Activated CD8-positive, alpha-beta memory T cell treated with anti-CD3 and anti-CD28 coated beads, Interleukin-2, amount 50 U/mL, for 1 hour (primary cell): ENCODE data around the gene TACC2.
"Not testable (repeated sequence)": the region's sequence is repeated elsewhere in the genome, so short reads cannot be mapped to it uniquely, and the experiment has no call there.

Source experiments
- DNase-seq: peaks from one replicate; pipeline ENCODE4 v3.0.0-alpha.2; 2020; ENCODE audit errors: extremely low read depth

TACC2 gene, protein sequence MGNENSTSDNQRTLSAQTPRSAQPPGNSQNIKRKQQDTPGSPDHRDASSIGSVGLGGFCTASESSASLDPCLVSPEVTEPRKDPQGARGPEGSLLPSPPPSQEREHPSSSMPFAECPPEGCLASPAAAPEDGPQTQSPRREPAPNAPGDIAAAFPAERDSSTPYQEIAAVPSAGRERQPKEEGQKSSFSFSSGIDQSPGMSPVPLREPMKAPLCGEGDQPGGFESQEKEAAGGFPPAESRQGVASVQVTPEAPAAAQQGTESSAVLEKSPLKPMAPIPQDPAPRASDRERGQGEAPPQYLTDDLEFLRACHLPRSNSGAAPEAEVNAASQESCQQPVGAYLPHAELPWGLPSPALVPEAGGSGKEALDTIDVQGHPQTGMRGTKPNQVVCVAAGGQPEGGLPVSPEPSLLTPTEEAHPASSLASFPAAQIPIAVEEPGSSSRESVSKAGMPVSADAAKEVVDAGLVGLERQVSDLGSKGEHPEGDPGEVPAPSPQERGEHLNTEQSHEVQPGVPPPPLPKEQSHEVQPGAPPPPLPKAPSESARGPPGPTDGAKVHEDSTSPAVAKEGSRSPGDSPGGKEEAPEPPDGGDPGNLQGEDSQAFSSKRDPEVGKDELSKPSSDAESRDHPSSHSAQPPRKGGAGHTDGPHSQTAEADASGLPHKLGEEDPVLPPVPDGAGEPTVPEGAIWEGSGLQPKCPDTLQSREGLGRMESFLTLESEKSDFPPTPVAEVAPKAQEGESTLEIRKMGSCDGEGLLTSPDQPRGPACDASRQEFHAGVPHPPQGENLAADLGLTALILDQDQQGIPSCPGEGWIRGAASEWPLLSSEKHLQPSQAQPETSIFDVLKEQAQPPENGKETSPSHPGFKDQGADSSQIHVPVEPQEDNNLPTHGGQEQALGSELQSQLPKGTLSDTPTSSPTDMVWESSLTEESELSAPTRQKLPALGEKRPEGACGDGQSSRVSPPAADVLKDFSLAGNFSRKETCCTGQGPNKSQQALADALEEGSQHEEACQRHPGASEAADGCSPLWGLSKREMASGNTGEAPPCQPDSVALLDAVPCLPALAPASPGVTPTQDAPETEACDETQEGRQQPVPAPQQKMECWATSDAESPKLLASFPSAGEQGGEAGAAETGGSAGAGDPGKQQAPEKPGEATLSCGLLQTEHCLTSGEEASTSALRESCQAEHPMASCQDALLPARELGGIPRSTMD (N-terminal part only)

DNA sequence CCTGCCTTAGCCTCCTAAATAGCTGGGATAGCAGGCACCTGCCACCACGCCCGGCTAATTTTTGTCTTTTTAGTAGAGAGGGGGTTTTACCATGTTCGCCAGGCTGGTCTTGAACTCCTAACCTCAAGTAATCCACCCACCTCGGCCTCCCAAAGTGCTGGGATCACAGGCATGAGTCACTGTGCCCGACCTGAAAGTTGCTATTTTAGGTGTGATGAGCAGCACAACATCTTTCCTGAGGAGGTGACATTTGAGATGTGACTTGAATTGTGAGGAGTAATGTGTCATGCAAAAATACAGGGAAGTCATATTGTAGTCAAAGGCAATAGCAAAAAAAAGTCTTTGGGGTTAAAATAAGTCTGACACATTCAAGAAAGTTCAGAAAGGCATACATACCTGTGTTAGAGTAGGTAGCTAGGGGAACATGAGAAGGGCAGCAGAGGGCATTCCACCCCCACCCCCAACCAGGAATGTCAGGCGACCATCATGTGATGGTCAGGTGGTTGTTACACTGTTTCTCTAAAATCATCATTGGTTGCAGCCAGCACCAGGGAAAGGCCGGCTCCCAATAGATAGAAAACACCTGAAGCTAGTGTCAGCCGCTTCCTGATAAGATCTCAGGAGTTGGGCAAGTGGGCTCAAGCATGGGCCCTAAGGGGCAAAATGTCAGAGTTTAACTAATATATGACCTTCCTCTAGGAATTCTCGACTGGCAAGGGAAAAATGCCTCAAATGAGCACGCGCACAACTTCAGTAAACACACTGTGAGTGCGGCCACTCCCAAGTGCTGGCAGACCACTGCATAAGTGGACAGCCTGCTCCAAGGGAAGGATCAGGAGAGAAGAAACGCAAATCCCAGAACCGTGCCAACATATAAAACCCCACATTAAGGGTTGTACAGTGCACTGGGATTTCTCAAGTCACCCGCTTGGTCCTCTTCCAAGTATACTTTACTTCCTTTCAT is at the start of gene TACC2:
Gene TACC2 (plus strand): TSS at position 803 of the 964 bp plus-strand sequence. CDS start 32,819 bp downstream, outside the sequence.
- DNase-seq: no peak

DNA sequence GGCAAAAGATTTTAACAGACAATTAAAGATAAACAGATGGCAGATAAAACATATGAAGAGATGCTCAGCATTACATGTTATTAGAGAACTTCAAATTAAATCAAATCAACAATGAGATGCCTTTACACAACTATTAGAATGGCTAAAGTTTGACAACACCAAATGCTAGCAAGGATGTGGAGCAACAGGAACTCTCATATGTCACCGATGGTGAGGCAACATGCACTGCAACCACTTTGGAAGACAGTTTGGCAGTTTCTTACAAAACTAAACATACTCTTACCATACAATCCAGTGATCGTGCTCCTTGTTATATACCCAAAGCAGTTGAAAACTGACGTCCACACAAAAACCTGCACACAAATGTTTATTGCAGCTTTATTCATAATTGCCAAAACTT is 47.4 kb upstream of the TACC2 start:
- no peak for DNase-seq

DNA sequence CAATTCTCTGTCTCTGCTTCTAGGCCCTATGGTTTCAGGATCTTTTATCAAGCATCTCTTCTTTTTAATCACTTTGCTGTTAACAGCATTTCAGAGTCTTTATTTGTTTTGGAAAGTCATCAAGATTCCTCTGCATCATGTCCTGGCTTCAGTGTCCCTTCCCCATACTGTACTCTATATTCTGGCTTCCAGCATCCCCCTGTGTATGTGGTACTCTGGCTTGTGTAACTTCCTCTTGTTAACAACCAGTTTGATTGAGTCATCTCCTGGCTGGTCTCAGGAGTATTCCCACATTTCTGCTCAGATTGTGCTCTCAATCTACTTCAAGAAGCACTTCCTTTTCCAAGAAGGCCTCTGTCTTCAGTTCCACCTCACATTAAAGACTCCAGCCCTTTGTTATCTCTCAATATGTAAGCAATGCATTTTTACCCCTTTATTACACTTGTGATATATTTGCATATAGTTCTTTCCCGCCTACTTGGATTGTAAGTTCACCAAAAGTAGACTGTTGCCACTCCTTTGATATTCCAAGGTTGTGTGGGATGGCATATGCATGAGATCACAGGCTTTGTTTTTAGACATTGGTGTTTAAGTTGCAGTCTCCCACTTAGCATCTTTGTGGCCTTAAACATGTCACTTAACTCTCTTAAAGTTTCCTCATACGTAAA is 46.1 kb upstream of the TACC2 start:
- DNase-seq: no peak

DNA sequence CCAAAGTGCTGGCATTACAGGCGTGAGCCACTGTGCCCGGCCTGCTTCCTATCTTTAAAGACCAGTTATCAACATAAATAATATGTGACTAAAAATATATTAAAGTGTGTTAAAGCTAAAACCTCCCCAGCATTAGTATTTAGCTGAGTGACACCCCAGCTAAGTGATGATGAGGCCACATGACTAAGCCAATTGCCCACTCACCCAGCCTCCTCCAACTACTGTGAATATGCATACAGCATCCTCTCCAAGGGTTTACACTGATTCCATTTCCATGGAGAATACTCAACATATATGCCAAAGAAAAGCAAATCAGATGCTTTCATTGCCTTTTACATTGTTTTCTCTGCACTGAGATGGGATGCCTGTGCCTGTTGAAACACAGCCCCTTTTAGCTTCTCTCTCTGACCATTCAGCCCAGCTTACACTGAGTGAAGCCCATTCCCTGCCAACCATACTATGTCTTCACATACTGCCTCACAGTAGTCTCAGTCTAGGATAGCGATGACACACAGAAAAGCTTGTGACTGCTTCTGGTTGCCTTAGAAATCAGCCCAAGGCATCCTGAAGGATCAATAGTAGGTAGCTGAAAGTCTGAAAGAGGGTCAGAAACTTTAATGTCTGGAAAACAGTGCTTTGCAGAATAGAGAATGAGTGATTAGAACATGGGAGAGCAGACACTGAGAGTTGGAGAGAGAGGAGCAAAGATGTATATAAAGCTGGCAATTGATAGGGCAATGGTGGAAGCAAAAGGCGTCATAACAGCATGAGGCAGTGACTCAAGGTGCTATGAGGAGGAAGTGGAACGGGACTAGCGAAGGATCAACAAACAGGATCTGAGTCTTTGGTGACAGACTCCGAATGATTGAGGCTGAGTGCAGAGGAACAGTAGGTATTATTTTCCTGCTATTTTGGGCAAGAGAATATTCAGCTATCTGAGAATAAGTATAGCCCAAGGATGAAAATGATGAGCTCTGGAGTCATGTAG is 41.3 kb upstream of the TACC2 start:
- no peak for DNase-seq

DNA sequence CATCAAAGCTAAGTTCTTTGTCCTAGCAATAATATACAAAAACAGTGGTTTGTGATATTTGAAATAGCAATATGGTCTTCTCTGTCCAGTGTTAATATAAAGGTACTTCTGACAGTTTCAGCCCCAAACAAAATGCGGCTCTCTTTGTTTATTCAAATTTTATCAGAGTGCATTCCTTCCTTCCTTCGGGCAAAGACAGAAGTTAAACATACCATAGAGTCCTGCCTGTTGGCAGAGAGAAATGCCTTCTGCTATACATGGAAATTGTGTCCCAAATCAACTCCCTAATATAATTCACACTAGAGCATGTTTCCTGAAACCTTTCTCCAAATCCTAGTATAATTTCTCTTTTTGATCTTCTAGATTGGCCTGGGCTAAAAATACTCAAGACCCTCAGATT is 39.9 kb upstream of the TACC2 start:
- no peak for DNase-seq

DNA sequence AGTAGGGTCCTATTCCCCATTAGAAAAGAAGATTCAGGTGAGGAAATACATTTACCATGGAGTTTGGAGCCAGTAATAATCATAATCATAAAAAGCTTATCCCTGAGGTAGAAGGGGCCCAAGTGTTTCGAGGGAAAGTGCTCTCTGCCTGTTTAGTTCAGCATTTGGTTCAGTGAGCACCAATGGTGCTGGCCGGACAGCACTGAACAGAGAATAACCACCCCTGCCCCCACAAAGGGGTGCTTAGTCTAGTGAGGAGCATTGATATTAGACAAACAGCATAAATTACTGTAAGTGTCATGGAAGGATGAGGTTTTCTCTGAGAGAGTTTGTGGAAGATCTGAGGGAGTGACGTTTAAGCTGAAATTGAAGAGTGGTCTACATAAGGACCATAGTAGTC is 39.5 kb upstream of the TACC2 start:
- DNase-seq: no peak

DNA sequence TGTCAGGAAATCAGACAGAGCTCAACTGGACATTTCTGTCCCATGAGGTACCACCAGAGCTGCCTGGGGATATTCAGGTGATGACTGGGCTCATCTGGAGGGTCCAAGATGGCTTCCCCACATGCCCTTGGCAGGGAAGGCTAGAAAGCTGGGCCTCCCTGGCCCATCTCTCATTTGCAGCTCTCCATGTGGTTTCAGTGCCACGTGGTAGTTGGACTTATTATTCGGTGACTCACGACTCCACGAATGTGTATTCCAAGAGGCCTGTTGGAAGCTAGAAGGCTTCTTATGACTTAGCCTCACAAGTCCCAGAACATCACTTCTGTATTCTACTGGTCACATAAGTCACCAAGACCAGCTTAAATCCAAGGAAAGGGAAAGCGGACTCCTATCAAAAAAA is 36.7 kb upstream of the TACC2 start:
- DNase-seq: no peak

DNA sequence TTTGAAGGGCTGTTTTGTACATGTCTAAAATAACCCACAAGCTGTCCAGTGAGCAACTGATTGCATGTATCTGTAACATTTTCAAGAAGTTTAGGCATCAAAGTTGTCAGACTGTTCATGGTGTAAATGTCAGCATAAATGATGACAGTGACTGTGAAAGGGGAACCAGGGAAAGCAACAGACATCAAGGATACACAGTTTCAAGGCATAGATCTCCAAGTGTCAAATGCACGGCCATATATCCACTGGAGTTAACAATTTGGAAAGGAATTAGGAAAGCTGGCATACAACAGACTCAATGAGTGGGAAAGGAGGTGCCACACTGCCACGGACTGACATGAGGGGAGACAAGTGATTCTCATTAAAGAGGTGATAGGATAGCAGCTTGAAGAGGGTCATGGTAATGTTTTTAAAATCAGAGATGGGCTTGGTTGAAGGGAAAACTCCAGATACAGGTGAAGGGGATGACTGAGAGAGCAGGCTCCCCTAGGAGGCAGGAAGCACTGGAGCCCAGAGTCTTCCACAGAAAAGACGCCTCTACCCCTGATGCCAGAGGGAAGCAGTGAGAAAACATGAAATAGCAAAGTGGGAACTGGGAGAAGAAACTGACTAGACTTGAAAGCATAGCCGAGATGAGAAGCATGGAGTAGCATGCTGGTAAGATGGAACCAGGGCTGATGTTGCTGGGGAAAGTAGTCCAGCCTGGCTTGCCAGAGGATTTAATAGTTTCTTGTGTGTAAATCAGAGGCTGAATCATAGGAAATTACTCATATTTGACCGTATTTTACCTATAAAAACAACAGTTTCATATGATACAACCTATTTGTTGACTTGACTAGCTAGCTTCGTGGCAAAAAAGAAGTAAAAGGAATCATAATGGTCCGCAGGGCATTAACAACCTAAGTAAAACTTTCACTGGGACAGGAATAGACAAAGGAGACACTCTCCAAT is 32.6 kb upstream of the TACC2 start:
- DNase-seq: no peak

DNA sequence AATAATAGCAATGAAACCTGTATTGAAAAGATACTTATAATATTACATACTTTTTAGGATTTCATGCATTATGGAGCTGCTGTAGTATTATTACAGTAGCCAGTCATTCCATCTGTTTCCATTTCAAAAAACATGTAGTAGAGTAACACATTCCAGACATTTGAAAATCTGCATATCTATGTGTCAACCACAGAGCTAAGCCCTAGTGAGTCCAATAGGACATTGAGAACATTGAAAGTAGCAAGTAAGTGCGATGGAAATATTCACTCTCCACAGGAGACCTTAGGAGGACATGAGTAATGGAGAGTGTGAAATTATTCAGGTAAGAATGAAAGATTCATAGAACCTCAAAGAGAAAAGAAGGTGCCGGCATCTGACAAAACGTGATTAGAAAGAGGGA is 29.3 kb upstream of the TACC2 start:
- no peak for DNase-seq

DNA sequence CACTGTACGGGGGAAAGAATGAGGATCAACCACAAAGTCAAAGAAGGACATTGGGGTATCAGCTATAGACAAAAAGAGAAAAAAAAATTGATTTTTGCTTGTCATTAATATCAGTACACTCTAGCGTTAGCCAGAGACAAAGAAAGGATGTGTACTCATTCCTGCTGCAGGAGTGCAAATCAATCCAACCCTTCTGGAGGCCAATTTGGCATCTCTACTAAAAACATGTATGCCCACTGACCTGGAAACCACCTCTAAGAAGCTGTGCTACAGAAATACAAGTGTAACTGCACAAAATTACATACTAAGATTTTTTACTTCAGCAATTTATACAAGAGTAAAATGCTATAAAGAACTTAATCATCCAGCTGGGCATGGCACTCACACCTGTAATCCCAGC is 27.5 kb upstream of the TACC2 start:
- no peak for DNase-seq

DNA sequence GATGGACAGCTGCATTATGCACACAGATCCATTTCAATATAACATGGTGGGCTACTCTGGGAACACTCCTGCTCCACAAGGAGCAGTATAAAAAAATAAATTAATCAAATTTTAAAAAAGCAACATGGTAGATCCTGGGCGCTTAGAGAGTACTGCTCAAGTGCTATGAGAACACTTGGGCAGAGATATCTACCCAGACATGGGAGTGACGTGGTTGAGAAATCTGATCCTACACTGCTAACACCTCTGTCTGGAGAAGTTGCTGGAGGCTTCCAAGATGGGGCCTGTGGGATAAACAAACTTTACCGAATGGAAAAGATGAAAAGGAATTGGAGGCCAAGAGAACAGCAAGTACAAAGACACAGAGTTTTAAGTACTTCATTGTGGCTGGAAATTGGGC is 23.0 kb upstream of the TACC2 start:
- no peak for DNase-seq

DNA sequence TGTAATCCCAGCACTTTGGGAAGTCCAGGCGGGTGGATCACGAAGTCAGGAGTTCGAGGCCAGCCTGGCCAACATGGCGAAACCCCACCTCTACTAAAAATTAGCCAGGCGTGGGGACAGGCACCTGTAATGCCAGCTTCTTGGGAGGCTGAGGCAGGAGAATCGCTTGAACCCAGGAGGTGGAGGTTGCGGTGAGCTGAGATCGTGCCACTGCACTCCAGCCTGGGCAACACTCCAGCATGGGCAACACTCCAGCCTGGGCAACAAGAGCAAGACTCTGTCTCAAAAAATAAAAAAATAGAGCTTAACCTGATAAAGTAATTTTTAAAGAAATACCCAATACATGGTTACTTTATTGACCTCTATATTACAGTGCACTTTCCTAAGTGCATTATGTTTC is 19.9 kb upstream of the TACC2 start:
- not testable (repeated sequence) for DNase-seq

DNA sequence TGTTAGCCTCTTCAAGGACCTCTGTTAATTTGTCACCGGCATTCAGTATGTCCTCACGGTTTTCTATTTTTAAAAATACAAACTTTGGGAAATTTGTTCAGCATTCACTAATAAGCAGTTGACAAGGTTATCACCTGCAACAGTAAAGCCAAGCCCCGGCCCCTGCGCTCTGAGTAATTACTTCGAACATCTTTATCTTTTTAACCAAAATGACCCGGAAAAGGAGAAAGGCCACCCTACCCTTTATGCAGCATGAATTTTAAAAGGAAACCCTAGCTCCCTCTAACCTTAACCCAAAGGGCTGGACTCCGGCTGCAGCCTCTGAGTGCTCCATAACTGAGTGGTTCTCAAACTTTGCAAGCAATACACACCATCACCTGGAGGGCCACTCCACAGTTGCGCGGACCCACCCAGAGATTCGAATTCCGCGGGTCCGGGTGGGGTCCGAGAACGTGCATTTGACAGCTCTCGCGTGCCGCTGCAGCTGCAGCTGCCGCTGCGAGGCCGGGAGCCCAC is 14.9 kb upstream of the TACC2 start:
- no peak for DNase-seq

DNA sequence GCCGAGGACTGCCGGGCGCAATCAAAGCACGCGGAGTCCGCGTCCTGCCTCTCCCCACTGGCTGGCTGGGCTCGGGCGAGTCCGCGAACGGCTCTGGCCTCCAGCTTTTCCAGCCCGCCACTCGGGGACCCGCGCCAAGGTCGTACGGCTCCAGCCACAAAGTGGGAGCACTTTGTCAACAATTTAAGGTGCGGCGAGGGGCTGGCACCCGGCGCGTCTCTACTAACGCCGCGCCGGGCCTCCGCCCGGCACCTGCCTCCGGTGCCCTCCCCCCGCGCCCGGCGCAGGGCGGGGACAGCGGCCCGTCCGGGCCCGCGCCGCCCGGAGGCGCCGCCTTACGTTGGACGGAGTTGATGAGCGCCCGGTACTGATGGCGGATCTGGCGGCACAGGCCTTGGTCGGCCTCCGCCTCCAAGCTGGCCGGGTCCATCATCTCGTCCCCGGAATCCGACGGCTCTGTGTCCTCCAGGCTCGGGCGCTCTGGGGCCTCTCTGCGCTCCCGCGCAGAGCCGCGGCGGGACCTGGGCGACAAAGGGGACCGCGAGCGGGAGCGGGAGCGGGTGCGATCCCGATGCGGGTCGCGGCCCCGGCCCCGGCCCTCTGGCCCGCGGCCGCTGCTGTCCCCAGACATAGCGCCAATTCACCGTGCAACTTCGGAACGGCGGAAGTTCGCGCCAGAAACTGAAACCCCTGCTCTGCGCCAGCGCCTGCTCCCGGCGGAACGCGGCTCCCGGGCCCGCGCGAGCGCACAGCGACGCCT is 14.2 kb upstream of the TACC2 start, which contains the start of gene NSMCE4A:
Gene NSMCE4A (minus strand): TSS at position 683 of the 760 bp plus-strand sequence. CDS start 52 bp downstream, at position 631.
- no peak for DNase-seq

DNA sequence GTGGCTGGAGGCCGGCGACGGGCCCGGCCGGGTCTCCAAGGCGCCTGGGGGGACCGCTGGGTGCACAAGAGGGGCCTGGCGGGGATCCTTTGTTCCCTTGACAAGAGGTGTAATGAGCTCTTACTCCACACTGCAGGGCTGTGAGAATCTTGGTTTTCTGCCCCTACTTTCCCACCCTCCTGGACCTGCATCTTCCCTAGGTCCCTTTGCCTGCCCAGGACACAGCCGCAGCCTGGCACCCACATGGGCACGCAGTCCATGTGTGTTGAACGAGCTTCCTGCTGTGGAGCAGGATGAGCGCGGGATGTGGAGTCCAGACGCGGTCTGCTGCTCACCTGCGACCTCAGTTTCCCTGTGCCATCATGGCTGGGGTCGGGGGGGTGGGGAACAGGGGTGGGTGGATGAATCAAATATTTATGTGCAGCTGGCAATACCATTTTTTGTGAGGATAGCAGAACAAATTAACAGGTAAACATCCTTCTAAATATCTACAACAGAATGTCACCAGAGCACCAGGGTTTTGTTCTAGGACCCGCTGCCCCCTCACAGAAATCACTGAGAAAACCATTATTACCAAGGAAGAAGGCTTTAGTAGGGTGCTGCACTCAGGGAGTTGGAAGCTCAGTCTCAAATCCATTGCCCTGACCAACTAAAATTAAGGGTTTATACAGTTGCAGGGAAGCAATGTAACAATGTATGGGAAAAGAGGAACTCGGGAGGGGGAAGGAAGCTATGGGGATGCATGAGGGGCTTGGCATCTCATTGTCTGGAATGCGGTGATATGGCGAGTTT is 13.5 kb upstream of the TACC2 start:
- DNase-seq: peak; percentile 13

DNA sequence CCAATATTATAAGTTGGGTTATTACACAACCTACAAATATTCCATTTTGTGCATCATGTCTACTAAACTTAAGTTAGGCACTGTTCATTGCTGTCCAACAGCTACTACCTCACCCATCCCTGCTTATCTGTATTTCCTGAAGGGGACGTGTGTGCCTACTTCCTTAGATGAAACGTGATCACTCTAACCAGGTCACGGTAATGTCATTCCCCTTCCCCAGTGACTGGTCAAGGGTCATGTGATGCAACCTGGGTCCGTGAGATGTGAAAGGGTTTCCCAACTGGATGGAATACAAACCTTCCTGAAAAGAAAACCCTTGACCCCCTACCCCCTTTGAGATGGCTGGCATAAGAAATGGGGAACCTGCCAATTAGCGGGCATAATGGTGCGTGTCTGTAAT is 12.4 kb upstream of the TACC2 start:
- DNase-seq: no peak
